Fibroblast of mammary gland (primary cell): ENCODE measurements around the gene SORCS2.

Experiments used
- DNase-seq: peaks from one replicate; pipeline ENCODE4 v3.0.0-alpha.2; 2010; ENCODE audit warnings: low read depth
- H3K4me3 ChIP-seq: 2 replicates; pipeline ENCODE4 v1.5.1; 2011; ENCODE audit warnings: low read depth, mild to moderate bottlenecking, low read length, moderate library complexity; ENCODE audit not compliant: control insufficient read depth
- TF ChIP-seq, protein P1 (sequence below): conservative IDR thresholded peaks from 2 replicates; pipeline ENCODE4 v1.5.1; 2011; ENCODE audit warnings: low read depth, low read length, inconsistent platforms; ENCODE audit not compliant: control insufficient read depth, insufficient read depth

The SORCS2 gene

DNA sequence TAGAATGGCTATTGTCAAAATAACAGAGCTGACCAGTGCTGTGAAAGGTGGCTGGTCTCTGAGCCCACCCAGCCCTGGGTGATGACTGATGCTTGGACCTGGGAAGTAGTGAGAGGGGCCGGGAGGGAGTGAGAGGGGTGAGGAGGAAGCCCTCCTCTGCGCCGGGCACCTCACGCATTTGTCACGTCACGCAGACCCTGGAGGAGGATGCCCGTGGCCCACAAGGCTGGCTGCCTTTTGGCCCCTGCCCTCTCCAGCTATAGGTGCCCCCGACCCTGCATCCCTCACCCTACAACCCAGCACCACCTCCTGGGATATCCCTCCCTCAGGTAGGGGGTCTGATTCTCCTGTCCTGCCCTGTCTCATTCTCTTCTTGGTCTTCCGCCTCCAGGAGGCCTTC, 539.9 kb downstream of the SORCS2 start:
- H3K4me3 ChIP-seq, result no peak overlapping the region
- TF ChIP-seq, protein P1, sequence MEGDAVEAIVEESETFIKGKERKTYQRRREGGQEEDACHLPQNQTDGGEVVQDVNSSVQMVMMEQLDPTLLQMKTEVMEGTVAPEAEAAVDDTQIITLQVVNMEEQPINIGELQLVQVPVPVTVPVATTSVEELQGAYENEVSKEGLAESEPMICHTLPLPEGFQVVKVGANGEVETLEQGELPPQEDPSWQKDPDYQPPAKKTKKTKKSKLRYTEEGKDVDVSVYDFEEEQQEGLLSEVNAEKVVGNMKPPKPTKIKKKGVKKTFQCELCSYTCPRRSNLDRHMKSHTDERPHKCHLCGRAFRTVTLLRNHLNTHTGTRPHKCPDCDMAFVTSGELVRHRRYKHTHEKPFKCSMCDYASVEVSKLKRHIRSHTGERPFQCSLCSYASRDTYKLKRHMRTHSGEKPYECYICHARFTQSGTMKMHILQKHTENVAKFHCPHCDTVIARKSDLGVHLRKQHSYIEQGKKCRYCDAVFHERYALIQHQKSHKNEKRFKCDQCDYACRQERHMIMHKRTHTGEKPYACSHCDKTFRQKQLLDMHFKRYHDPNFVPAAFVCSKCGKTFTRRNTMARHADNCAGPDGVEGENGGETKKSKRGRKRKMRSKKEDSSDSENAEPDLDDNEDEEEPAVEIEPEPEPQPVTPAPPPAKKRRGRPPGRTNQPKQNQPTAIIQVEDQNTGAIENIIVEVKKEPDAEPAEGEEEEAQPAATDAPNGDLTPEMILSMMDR, result no peak
- DNase-seq, result no peak

DNA sequence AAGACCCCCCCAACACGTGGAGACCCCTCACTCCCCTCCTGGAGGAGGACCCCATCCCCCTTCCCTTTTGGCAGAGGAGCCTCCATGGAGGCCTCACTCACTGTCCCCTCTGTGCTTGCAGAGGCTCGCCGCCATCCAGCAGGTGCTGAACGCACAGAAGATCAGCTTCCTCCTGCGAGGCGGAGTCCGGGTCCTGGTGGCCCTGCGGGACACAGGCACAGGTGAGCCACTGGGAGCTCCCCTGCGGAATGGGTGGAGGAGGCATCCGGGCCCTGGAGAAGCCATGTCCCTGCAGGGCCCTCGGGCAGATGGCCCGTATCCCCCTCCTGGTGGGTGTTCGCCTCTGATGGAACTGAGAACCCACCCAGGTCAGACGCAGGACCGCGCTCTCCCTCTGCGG, 540.9 kb downstream of the SORCS2 start:
- TF ChIP-seq, protein P1, result no peak
- no peak overlapping the region for H3K4me3 ChIP-seq
- DNase-seq, result no peak

DNA sequence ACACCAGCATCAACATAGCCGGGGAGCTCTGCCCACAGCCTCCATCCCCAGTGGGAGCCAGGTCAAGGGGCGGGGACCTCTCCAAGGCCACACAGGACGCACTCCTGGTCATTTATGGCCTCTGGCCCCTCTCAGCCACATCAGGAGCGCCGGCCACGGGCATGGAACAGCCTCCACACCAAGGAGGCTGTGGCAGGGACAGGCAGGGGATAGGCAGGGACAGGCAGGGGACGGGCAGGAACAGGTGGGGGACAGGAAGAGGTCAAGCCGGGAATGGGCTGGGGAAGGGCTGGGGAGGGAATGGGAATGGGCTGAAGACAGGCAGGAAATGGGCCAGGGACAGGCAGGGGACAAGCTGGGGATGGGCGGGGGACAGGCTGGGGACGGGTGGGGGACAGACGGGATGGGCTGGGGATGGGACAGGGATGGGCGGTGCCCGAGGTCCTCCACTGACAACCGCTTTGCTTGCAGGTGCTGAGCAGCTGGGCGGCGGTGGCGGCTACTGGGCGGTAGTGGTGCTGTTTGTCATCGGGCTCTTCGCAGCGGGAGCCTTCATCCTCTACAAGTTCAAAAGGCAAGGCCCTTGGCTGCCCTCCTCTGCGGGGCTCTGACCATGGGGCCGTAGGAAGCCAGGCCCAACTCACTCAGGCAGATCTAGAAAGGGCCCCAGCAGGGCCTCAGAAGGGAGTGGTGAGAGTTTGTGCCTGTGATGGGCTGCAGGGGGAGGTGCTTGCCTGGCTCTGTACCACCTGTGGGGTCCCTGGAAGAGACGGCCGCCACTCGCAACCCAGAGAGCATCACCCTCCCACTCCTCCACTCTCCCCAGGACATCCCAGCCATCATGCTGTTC, 541.7 kb downstream of the SORCS2 start:
- TF ChIP-seq, protein P1, result no peak

DNA sequence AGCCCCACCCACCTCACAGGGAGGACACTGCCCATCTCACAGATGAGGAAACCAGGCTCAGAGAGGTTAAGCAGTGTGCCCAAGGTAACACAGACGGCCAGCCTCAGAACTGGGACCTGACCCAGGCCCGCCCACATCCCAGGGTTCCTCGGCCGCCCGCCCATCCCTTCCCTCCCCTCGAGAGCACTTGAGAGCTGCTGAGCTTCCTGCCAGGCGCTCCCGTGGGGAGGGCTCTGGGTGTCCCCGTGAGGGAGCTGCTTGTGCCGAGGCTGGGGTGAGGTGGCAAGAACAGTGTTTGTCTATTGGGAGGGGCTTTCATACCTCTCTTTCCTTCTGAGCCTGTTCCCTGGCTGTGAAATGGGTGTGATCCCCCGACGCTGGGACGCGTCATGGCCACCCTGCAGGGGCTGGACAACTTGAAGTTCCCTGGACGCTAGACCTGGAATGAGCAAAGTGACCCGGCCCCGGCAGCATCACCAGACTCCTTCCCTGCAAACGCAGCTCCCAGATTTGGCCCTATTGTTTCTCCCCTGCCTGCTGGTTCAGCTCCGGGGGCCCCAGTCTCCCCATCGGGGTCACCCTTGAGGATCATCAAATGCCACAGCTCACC, 542.4 kb downstream of the SORCS2 start:
- no peak for DNase-seq
- TF ChIP-seq, protein P1, result no peak
- no peak overlapping the region for H3K4me3 ChIP-seq

More for the DNA sequence above, 541.7 kb downstream of the SORCS2 start:
- no peak for DNase-seq
- H3K4me3 ChIP-seq, result no peak overlapping the region

DNA sequence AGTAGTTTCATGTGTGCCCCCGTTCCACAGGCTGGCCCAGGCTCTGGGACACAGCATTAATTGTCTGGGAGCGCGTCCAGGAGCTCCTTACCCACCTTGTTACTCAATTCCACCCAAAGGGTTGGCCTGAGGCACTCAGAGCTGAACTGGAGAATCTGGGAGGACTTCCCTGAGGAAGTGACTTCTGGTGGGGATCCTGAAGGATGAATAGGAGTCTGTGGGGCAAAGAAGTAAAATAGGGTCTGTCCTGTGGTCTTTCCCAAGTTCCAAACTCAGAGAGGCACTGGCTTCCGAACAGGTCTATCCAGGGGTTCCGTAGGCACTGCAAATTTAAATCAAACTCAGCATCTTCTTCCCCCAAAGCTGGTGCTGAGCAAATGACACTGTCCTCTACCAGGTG, 543.1 kb downstream of the SORCS2 start:
- no peak for DNase-seq
- H3K4me3 ChIP-seq, result no peak overlapping the region
- TF ChIP-seq, protein P1, result no peak

DNA sequence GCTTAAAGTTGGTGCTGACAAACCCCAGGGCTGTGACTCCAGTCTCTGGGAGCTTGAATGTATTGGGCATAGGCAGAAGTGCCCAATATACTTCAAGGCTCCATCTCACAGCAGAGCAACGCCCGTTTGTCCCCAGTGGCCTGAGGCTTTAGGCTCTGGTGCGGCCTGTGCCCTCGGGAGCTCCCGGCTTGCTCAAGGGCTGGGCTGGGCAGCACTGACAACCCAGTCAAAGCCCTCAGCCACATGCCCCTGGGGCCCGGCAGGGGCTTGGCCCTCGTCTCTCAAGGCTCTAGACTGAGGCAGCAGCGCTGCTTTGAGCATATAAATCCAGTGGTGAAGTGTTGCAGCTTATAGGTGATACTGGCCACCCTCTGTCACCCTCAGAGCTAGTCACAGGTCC, 543.6 kb downstream of the SORCS2 start:
- TF ChIP-seq, protein P1, result no peak
- H3K4me3 ChIP-seq, result no peak overlapping the region
- no peak for DNase-seq
